Astrocyte (in vitro differentiated cells and primary cell): Measurements from ENCODE around the gene GNA14. TPM values are rescaled to one million over a fixed set of nuclear protein-coding genes. Genes with fewer than 3 reads are reported as not detected.

Experiments
- DNase-seq: peaks from one replicate; pipeline ENCODE4 v3.0.0-alpha.2; 2010; ENCODE audit warnings: low read depth
- FAIRE-seq: peaks from 2 replicates; lab custom pipeline; 2011; peaks lifted over from hg19 to GRCh38; lab: Jason Lieb, UNC
- H2AFZ ChIP-seq: 2 replicates; pipeline ENCODE4 v1.6.0; 2012; ENCODE audit warnings: low read depth, low read length, inconsistent platforms
- H3K27ac ChIP-seq: 2 replicates; pipeline ENCODE4 v1.5.1; 2011; ENCODE audit warnings: low read depth, low read length, inconsistent platforms
- H3K27me3 ChIP-seq: 2 replicates; pipeline ENCODE4 v1.6.0; 2011; ENCODE audit warnings: low read length, inconsistent platforms; ENCODE audit not compliant: insufficient read depth
- H3K36me3 ChIP-seq: 2 replicates; pipeline ENCODE4 v1.5.1; 2011; ENCODE audit warnings: low read length, inconsistent platforms; ENCODE audit not compliant: insufficient read depth
- H3K4me1 ChIP-seq: 2 replicates; pipeline ENCODE4 v1.5.1; 2011; ENCODE audit warnings: low read length, inconsistent platforms; ENCODE audit not compliant: insufficient read depth
- H3K4me2 ChIP-seq: 2 replicates; pipeline ENCODE4 v1.6.0; 2012; ENCODE audit warnings: low read length, inconsistent platforms
- H3K4me3 ChIP-seq: 2 replicates; pipeline ENCODE4 v1.5.1; 2011; ENCODE audit warnings: low read depth, mild to moderate bottlenecking, low read length, inconsistent platforms; ENCODE audit not compliant: insufficient read depth
- H3K79me2 ChIP-seq: 2 replicates; pipeline ENCODE4 v1.6.0; 2012; ENCODE audit warnings: mild to moderate bottlenecking, low read length, inconsistent platforms; ENCODE audit not compliant: insufficient read depth
- H3K9ac ChIP-seq: 2 replicates; pipeline ENCODE4 v1.6.0; 2012; ENCODE audit warnings: mild to moderate bottlenecking, low read length, inconsistent platforms
- H3K9me3 ChIP-seq: 2 replicates; pipeline ENCODE4 v1.5.1; 2012; ENCODE audit warnings: low read depth, mild to moderate bottlenecking, low read length, inconsistent platforms; ENCODE audit not compliant: insufficient read depth
- H4K20me1 ChIP-seq: 2 replicates; pipeline ENCODE4 v1.6.0; 2012; ENCODE audit warnings: low read length, inconsistent platforms; ENCODE audit not compliant: insufficient read depth
- H3K27ac Mint-ChIP-seq: one replicate; pipeline ENCODE4 v1.8.0; 2021; ENCODE audit warnings: mild to moderate bottlenecking, mixed read lengths; ENCODE audit not compliant: unreplicated experiment
- H3K27me3 Mint-ChIP-seq: one replicate; pipeline ENCODE4 v1.8.0; 2021; ENCODE audit warnings: low read depth, mixed read lengths; ENCODE audit not compliant: unreplicated experiment
- H3K36me3 Mint-ChIP-seq: one replicate; pipeline ENCODE4 v1.8.0; 2021; ENCODE audit warnings: low read depth, mixed read lengths; ENCODE audit not compliant: unreplicated experiment
- H3K4me1 Mint-ChIP-seq: one replicate; pipeline ENCODE4 v1.8.0; 2021; ENCODE audit warnings: low read depth, mixed read lengths; ENCODE audit not compliant: unreplicated experiment
- H3K4me3 Mint-ChIP-seq: one replicate; pipeline ENCODE4 v1.8.0; 2021; ENCODE audit warnings: mild to moderate bottlenecking, moderate library complexity, mixed read lengths; ENCODE audit not compliant: unreplicated experiment
- H3K9me3 Mint-ChIP-seq: one replicate; pipeline ENCODE4 v1.8.0; 2021; ENCODE audit warnings: mild to moderate bottlenecking, mixed read lengths; ENCODE audit not compliant: unreplicated experiment
- CTCF ChIP-seq: IDR thresholded peaks from 2 replicates; pipeline ENCODE4 v1.5.1; 2011; ENCODE audit warnings: low read depth, mild to moderate bottlenecking, inconsistent platforms, low read length, moderate library complexity; ENCODE audit not compliant: insufficient read depth
- EZH2 ChIP-seq: IDR thresholded peaks from 2 replicates; pipeline ENCODE4 v1.6.1; 2012; ENCODE audit warnings: mild to moderate bottlenecking, low read length, inconsistent platforms; ENCODE audit not compliant: insufficient read depth
- total RNA-seq: library from RNA; stranded (reverse); gene quantifications from 2 replicates; pipeline ENCODE4 v1.2.1, GENCODE V29; 2021

GNA14 gene
- total RNA-seq, 1 donor from 2014 or later: 1.0 TPM

DNA sequence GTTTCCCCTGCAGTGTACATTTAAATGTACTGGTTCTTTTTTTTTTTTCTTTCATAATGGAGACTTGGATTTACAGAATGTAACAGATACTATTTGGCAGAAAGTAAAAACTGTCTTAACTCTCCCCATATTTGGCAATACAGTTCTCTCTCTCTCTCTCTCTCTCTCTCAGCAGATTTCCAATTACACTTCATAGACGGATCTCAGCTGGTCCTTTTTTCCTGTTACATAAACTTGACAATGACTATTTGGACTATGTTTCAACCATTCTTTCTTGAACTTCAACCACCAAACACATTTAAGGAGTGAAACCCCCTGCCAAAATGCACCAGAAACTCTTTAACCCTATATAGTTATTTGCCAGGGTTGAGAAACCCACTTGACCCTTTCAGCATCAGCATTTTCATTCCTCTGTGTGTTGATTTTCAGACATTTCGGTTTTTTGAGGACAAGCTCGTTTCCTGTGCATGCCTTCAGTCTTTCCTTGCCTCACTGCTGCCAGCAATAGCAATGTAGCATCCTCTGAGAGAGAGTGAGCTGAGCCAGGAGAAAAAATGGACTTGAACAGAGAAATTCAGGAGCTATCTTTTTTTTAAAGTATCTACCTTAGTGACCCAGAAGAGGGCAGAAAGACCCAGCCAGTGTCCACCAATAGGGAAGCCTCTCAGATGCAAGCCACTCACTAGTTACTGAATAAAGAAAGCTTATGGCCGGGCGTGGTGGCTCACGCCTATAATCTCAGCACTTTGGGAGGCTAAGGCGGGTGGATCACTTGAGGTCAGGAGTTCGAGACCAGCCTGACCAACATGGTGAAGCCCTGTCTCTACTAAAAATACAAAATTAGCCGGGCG, 26.0 kb upstream of the GNA14 start:
- peaks cover 4% of the 10 kb centered on the region for H3K27me3 Mint-ChIP-seq
- Histone ChIP-seq H3K4me2 (no peak overlapping the region), H3K36me3 (no peaks in the 10 kb centered on the region), H4K20me1 (no peaks in the 10 kb centered on the region), H3K9ac (no peak overlapping the region), H3K9me3 (no peaks in the 10 kb centered on the region), H3K27me3 (no peaks in the 10 kb centered on the region), H3K27ac (no peak overlapping the region), H2AFZ (no peak overlapping the region), H3K79me2 (no peaks in the 10 kb centered on the region), H3K4me3 (no peak overlapping the region), H3K4me1 (no peaks in the 10 kb centered on the region)
- TF ChIP-seq EZH2 (no peak), CTCF (no peak)
- H3K4me1 Mint-ChIP-seq: no peaks in the 10 kb centered on the region
- H3K27ac Mint-ChIP-seq: no peak overlapping the region
- no peaks in the 10 kb centered on the region for H3K9me3 Mint-ChIP-seq
- no peak for FAIRE-seq
- DNase-seq: no peak
- no peak overlapping the region for H3K4me3 Mint-ChIP-seq
- H3K36me3 Mint-ChIP-seq: no peaks in the 10 kb centered on the region

GRCh38 chr9:77672183-77672582, 24.1 kb upstream of the GNA14 start:
- Histone ChIP-seq H3K4me2 (no peak overlapping the region), H3K27ac (no peak overlapping the region), H3K4me3 (no peak overlapping the region), H3K27me3 (no peaks in the 10 kb centered on the region), H2AFZ (no peak overlapping the region), H3K36me3 (no peaks in the 10 kb centered on the region), H4K20me1 (no peaks in the 10 kb centered on the region), H3K9me3 (no peaks in the 10 kb centered on the region), H3K4me1 (no peaks in the 10 kb centered on the region), H3K9ac (no peak overlapping the region), H3K79me2 (no peaks in the 10 kb centered on the region)
- FAIRE-seq (no peak), DNase-seq (no peak)
- Mint-ChIP-seq H3K27ac (no peak overlapping the region), H3K4me3 (no peak overlapping the region), H3K36me3 (no peaks in the 10 kb centered on the region), H3K4me1 (no peaks in the 10 kb centered on the region), H3K9me3 (no peaks in the 10 kb centered on the region), H3K27me3 (peaks cover 4% of the 10 kb centered on the region)
- no peak for TF ChIP-seq EZH2
- TF ChIP-seq CTCF: no peak

DNA sequence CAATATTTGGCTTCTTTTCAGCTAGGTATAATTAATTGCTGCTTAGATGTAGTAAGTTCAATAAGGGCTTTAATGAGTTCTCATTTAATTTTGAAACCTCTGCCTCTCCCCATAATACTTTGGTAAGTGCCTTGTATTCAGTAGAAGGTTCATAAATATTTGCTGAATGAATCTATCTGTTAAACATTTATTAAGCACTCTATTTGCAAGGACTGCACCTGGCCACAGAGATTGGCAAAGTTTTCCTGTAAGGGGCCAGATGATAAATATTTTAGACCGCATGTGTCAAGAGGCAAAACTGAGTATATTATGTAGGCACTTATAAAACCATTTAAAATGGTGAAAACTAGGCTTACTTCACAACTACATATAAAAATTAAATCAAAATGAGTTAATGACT, 19.0 kb upstream of the GNA14 start:
- no peaks in the 10 kb centered on the region for H3K79me2 ChIP-seq
- H3K4me1 ChIP-seq: peaks cover 5% of the 10 kb centered on the region
- no peaks in the 10 kb centered on the region for H3K9me3 Mint-ChIP-seq
- no peak overlapping the region for H3K9ac ChIP-seq
- no peaks in the 10 kb centered on the region for H3K9me3 ChIP-seq
- no peak overlapping the region for H3K4me3 Mint-ChIP-seq
- no peaks in the 10 kb centered on the region for H4K20me1 ChIP-seq
- DNase-seq (no peak), FAIRE-seq (no peak)
- H3K27ac Mint-ChIP-seq: no peak overlapping the region
- no peak overlapping the region for H3K27ac ChIP-seq
- TF ChIP-seq CTCF (no peak), EZH2 (no peak)
- peaks cover 6% of the 10 kb centered on the region for H3K27me3 Mint-ChIP-seq
- H3K36me3 ChIP-seq: no peaks in the 10 kb centered on the region
- H3K4me3 ChIP-seq: no peak overlapping the region
- H3K4me2 ChIP-seq: no peak overlapping the region
- no peaks in the 10 kb centered on the region for H3K27me3 ChIP-seq
- H3K36me3 Mint-ChIP-seq: no peaks in the 10 kb centered on the region
- H3K4me1 Mint-ChIP-seq: no peaks in the 10 kb centered on the region
- H2AFZ ChIP-seq: no peak overlapping the region
